ENCODE results near the gene PRPF38B.
A peak's percentile ranks its signal among the peaks of the same experiment; 100 is the strongest.
"Not testable (repeated sequence)": the region's sequence is repeated elsewhere in the genome, so short reads cannot be mapped to it uniquely, and the experiment has no call there.

The PRPF38B gene

GRCh38 chr1:108691942-108692723 is at the start of gene PRPF38B:
TSS of gene PRPF38B (plus strand) at chr1:108692310. CDS start at chr1:108692592, 282 bp downstream.
- peak; percentile 86 to 88 for DNase-seq

- DNase-seq: peak; percentile 89 to 91
These were observed 48.4 kb upstream of the PRPF38B start for GRCh38 chr1:108643492-108644335.

- DNase-seq: no peak
These were observed 47.1 kb upstream of the PRPF38B start for GRCh38 chr1:108644984-108645383.

GRCh38 chr1:108645564-108646184 is 46.4 kb upstream of the PRPF38B start:
- DNase-seq: no peak

GRCh38 chr1:108646265-108646647 is 45.9 kb upstream of the PRPF38B start:
- DNase-seq: no peak

- DNase-seq: peak; percentile 97 to 98
These were observed 45.4 kb upstream of the PRPF38B start for GRCh38 chr1:108646648-108647269.

GRCh38 chr1:108653431-108654105 is 38.5 kb upstream of the PRPF38B start:
- no peak for DNase-seq

- no peak for DNase-seq
These were observed 34.6 kb upstream of the PRPF38B start for GRCh38 chr1:108657356-108658080.

- peak; percentile 67 to 85 for DNase-seq
These were observed 31.0 kb upstream of the PRPF38B start, which contains the start of gene HENMT1 for GRCh38 chr1:108661030-108661609. TSS of gene HENMT1 (minus strand) at chr1:108661093. CDS start at chr1:108659884, 1,209 bp downstream.

GRCh38 chr1:108663074-108663473 is 29.0 kb upstream of the PRPF38B start:
- no peak for DNase-seq

GRCh38 chr1:108664481-108664880 is 27.6 kb upstream of the PRPF38B start:
- no peak for DNase-seq

GRCh38 chr1:108665067-108665466 is 27.0 kb upstream of the PRPF38B start:
- DNase-seq: no peak

GRCh38 chr1:108665771-108666170 is 26.3 kb upstream of the PRPF38B start:
- DNase-seq: no peak

- DNase-seq: not testable (repeated sequence)
These were observed 24.7 kb upstream of the PRPF38B start for GRCh38 chr1:108667422-108667821.

GRCh38 chr1:108668777-108669176 is 23.3 kb upstream of the PRPF38B start:
- DNase-seq: no peak

- DNase-seq: no peak
These were observed 22.4 kb upstream of the PRPF38B start for GRCh38 chr1:108669679-108670078.

GRCh38 chr1:108670131-108670773 is 21.9 kb upstream of the PRPF38B start:
- DNase-seq: no peak

GRCh38 chr1:108671143-108671542 is 21.0 kb upstream of the PRPF38B start:
- DNase-seq: peak in 1 of 2 experiments; percentile 15

- DNase-seq: no peak
These were observed 13.4 kb upstream of the PRPF38B start for GRCh38 chr1:108678706-108679105.

- no peak for DNase-seq
These were observed 12.4 kb upstream of the PRPF38B start for GRCh38 chr1:108679586-108680213.
